Stimulated activated naive CD8-positive, alpha-beta T cell treated with anti-CD3 and anti-CD28 coated beads, Interleukin-15, amount 100 ng/mL, for 72 hours (primary cell): ENCODE measurements around the gene SNRNP70.

Source experiments
- ATAC-seq: fragments of 150-1000 bp; cut with Tn5 transposase; 2 replicates; pipeline ENCODE4 v1.10.0; 2021; ENCODE audit warnings: mild to moderate bottlenecking, moderate library complexity
- DNase-seq, 2 donors: peaks; one replicate each; pipeline ENCODE4 v3.0.0; 2021 to 2022
- H3K27ac Mint-ChIP-seq, 2 donors: one replicate each; pipeline ENCODE4 v1.8.0; 2022; ENCODE audit warnings: mild to moderate bottlenecking in 2 of 2, mixed read lengths in 2 of 2, moderate library complexity in 2 of 2
- H3K27me3 Mint-ChIP-seq: one replicate; pipeline ENCODE4 v1.8.0; 2022; ENCODE audit warnings: mixed read lengths
- H3K4me1 Mint-ChIP-seq: one replicate; pipeline ENCODE4 v1.8.0; 2022; ENCODE audit warnings: mild to moderate bottlenecking, mixed read lengths
- H3K4me3 Mint-ChIP-seq, 2 donors: one replicate each; pipeline ENCODE4 v1.8.0; 2022; ENCODE audit warnings: mild to moderate bottlenecking in 2 of 2, mixed read lengths in 2 of 2, moderate library complexity in 1 of 2
- H3K9me3 Mint-ChIP-seq, 2 donors: one replicate each; pipeline ENCODE4 v1.8.0; 2022; ENCODE audit warnings: mixed read lengths in 2 of 2

SNRNP70 gene

DNA sequence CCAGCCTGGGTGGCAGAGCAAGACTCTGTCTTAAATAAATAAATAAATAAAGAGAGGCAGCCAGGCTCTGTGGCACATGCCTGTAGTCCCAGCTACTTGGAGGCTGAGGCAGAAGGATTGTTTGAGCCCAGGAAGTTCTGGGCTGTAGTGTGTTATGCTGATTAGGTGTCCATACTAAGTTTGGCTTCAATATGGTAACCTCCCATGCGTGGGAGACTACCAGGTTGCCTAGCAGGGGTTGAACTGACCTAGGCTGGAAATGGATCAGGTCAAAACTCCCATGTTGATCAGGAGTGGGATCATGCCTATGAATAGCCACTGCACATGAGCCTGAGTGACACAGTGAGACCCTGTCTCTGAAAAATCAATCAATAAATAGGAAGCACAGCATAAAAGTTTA is 4.0 kb upstream of the SNRNP70 start:
- DNase-seq: no peak
- Mint-ChIP-seq H3K27me3 (peaks cover 2% of the 10 kb centered on the region), H3K27ac (no peak overlapping the region), H3K4me3 (no peak overlapping the region), H3K9me3 (no peaks in the 10 kb centered on the region), H3K4me1 (peaks cover 13% of the 10 kb centered on the region)
- ATAC-seq: no peak

DNA sequence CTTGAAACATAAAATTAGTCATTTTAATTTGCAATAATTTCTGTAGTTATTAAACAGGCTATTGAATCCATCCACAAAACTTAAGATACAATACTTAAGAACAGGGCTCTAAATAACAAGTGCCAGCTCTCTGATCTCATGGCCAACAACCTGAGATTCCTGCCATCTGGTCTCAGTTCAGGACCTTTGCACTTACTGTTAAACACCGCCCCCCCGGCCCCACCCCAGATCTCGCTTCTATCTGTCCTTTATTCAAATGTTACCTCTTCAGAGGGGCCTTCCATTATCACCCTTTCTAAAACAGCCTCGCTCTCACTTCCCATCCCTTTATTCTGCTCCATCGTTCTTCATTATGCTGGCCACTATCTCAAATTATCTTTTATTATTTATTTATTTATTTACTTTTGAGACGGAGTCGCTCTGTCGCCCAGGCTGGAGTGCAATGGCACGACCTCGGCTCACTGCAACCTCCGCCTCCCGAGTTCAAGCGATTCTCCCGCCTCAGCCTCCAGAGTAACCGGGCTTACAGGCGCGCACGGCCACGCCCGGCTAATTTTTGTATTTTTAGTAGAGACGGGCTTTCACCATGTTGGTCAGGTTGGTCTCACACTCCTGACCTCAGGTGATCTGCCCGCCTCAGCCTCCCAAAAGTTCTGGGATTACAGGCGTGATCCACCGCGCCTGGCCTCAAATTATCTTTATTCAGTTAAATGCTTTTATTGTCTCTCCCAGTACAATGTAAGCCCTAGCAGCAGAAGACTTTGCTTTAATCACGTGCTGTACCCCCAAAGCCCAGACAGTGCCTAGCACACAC is 838 bp upstream of the SNRNP70 start:
- ATAC-seq: no peak
- DNase-seq: no peak
- H3K4me3 Mint-ChIP-seq: peak overlapping the region; percentile 98 to 99
- peaks cover 39% of the 10 kb centered on the region for H3K4me1 Mint-ChIP-seq
- H3K27ac Mint-ChIP-seq: peak overlapping the region; percentile 97 to 100
- no peaks in the 10 kb centered on the region for H3K27me3 Mint-ChIP-seq
- no peaks in the 10 kb centered on the region for H3K9me3 Mint-ChIP-seq

DNA sequence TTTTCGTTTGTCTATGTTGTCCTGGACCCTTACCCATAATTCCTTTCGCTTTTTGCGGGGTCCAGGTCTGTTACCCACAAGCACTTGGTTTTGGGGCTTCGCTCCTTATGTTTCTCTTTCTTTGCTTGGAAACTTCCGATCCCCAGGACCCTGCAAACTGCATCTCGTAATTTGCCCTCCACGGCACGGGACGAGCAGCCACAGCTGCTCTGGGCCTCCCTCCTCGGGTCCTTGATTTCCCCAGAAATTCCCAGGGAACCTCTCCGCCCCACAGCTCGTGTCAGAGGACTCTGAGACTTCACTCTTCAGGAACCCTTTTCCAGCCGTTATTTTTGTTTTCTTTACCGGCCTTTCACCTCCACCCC is 599 bp downstream of the SNRNP70 start:
- H3K27me3 Mint-ChIP-seq: no peaks in the 10 kb centered on the region
- DNase-seq (no peak), ATAC-seq (no peak)
- no peaks in the 10 kb centered on the region for H3K9me3 Mint-ChIP-seq
- H3K4me1 Mint-ChIP-seq: peaks cover 49% of the 10 kb centered on the region
- peak overlapping the region; percentile 98 to 99 for H3K4me3 Mint-ChIP-seq
- peak overlapping the region; percentile 97 to 100 for H3K27ac Mint-ChIP-seq

DNA sequence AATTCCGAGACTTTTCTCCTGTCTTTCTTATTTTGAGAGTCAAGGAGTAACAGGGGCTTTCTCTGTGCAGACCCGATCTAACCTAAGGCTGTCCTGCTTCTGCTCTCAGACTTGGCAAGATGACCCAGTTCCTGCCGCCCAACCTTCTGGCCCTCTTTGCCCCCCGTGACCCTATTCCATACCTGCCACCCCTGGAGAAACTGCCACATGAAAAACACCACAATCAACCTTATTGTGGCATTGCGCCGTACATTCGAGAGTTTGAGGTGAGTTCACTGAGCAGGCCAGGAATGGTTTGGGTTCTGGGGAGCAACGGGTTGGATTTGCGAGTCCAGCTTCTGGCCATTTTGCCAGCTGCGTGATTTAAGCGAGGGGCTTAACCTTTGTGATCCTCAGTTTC is 1.0 kb downstream of the SNRNP70 start:
- ATAC-seq (no peak), DNase-seq (no peak)
- H3K27me3 Mint-ChIP-seq: no peaks in the 10 kb centered on the region
- H3K9me3 Mint-ChIP-seq: no peaks in the 10 kb centered on the region
- peak overlapping the region; percentile 97 to 100 for H3K27ac Mint-ChIP-seq
- H3K4me3 Mint-ChIP-seq: peak overlapping the region; percentile 98 to 99
- peaks cover 54% of the 10 kb centered on the region for H3K4me1 Mint-ChIP-seq

DNA sequence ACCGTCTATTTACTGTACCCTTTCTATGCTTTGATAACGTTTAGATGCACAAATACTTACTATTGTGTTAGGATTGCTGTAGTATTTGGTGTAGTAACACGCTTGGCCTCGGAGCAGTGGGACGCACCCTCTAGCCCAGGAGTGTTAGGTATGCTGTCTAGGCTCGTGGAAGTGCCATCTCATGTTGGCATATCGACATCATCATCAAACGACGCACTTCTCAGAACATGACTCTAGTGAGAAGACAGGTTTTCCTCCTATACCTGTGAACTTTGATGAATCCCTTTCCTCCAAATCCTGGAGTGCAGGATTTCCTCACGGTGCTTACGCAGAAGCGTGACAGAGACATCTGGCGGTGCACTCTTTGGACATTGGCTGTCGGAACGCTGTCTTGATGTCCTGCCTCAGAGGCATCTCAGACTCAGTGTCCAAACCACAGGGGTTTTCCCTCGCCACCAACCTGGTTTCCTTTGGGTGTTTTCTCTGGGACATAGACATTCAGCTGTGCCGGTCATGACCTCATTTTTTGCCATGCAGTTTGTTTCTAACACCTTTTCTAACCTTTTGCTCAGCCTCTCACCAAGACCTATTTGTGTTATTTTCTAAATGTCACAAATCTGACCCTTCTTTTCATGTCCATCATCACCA is 6.3 kb downstream of the SNRNP70 start:
- ATAC-seq: peak; percentile 52

DNA sequence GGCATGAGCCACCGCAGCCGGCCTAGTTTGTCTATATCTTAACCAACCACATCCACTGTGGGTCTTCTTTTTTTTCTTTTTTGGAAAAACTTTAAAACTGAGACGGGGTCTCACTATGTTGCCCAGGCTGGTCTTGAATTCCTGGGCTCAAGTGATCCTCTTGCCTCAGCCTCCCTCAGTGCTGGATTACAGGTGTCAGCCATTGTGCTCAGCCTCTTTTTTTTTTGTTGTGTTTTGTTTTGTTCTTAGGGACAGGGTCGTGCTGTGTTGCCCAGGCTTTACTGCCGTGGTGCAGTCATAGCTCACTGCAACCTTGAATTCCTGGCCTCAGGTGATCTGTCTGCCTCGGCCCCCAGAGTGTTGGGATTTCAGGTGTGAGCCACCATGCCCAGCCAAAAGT is 7.4 kb downstream of the SNRNP70 start:
- no peak overlapping the region for H3K4me3 Mint-ChIP-seq
- no peaks in the 10 kb centered on the region for H3K27me3 Mint-ChIP-seq
- H3K27ac Mint-ChIP-seq: peak overlapping the region in 1 of 2 donors; percentile 54
- no peak for DNase-seq
- no peak for ATAC-seq
- peaks cover 42% of the 10 kb centered on the region for H3K4me1 Mint-ChIP-seq
- H3K9me3 Mint-ChIP-seq: no peaks in the 10 kb centered on the region

More for the DNA sequence above, 6.3 kb downstream of the SNRNP70 start:
- H3K27ac Mint-ChIP-seq: peak overlapping the region; percentile 38 to 78
- no peak overlapping the region for H3K4me3 Mint-ChIP-seq
- no peaks in the 10 kb centered on the region for H3K27me3 Mint-ChIP-seq
- H3K9me3 Mint-ChIP-seq: no peaks in the 10 kb centered on the region
- H3K4me1 Mint-ChIP-seq: peaks cover 53% of the 10 kb centered on the region
- DNase-seq: no peak

DNA sequence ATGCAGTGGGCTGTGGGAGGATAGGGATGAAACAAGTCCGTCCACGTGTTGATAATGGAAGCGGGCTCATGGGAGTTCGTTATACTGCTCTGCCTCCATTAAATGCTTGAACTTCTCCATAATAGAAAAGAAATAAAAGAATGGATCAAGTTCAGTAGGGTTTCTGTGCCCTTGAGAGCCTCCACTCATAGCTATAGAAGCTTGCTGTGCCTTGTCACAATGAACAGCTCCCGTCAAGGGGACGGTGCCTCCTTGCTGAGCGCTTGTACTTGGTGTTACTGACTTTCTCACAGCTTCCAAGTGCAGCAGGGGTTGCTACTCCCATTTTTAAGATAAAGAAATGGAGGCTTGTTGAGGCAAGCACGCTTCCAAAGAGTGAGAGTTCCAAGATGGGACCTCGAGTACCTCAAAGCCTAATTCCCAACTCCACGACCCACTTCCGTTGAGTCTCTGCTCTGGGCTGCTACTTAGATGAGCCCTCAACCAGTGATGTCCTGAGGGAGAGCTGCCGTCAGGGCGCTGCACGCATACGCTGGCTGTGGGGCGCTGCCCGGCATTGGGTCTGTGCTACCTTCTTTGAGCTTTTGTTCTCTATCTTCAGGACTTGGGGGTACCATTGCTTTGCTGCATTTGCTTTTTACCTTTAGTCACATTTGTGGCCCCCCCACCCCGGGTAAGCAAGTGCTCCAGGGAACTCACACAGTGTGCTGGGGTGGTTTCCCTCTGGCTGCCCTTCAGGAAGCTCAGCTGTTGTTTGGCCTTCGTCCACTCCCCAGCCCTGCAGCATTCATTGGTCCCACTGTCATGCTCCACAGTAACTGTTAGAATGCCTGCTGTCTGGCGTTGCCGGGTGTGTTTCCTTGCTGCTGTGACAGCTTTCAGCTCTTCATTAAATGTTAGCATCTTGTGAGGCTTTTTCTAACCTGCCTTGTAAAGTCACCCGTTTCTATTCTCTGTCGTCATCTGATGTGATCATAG is 9.5 kb downstream of the SNRNP70 start:
- Mint-ChIP-seq H3K4me1 (peaks cover 30% of the 10 kb centered on the region), H3K27ac (peak overlapping the region in 1 of 2 donors; percentile 76), H3K27me3 (no peaks in the 10 kb centered on the region)

DNA sequence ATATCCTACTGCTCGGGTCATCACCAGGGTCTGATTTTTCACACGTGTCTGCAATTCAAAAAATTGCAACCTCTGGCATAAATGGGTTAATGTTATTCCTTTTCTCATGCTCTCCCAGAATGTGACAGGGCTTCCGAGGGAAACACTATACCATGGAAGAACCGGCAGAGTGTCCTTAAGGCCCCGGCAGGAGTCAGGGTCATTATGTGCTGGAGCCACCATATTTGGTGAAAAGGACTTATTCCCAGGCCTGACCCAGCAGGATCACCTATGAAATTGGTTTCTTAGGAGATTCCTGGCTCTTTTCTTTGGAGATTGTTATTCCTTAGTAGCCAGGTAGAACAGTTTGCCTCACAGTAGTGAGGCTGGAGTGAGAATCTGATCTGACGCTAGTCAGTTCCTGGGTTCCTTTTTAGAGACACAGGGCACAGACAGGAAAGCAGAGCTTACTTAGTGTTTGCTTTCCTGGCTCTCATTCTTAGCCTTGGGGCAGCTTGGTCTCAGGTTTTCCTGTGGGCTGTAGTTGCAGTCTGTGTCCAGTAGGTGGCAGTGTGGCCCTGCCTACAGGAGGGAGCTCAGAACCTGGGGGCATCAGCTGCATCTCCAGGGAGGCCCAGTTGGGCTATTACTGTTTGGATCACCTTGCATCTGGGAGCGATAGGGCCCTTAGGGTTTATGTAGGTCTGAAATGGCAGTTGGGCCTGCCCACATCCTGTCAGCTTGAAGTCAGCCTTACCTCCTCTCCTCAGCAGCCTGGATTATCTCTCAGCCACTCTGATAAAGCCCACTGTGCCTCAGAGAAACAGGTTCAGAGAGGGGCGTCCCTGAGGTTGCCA is 12.4 kb downstream of the SNRNP70 start:
- ATAC-seq (peak; percentile 91), DNase-seq (peak; percentile 77 to 79)
- no peak overlapping the region for H3K4me3 Mint-ChIP-seq
- no peaks in the 10 kb centered on the region for H3K27me3 Mint-ChIP-seq
- H3K4me1 Mint-ChIP-seq: peaks cover 8% of the 10 kb centered on the region
- H3K27ac Mint-ChIP-seq: peak overlapping the region in 1 of 2 donors; percentile 48
- no peaks in the 10 kb centered on the region for H3K9me3 Mint-ChIP-seq

More for the DNA sequence above, 9.5 kb downstream of the SNRNP70 start:
- Mint-ChIP-seq H3K9me3 (no peaks in the 10 kb centered on the region), H3K4me3 (no peak overlapping the region)
- DNase-seq (no peak), ATAC-seq (no peak)

DNA sequence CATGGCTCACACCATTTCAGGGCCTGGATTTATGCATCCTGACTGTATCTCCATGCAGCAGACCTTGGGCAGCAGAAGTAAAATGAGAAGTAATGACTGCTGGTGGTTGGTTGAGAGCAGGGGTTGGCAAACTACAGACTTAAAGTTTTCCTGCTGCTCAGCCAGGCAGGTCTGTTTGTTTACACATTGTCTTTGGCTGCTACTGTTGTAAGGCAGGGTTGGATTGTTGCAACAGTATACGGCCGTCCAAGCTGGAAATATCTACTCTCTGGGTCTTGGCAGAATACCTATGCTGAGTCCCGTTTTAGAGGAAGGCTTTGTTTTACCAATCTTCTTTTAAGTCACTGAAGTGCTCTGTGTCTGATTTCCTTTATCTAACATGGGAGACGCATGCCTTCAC is 13.5 kb downstream of the SNRNP70 start:
- ATAC-seq: no peak
- no peaks in the 10 kb centered on the region for H3K27me3 Mint-ChIP-seq

DNA sequence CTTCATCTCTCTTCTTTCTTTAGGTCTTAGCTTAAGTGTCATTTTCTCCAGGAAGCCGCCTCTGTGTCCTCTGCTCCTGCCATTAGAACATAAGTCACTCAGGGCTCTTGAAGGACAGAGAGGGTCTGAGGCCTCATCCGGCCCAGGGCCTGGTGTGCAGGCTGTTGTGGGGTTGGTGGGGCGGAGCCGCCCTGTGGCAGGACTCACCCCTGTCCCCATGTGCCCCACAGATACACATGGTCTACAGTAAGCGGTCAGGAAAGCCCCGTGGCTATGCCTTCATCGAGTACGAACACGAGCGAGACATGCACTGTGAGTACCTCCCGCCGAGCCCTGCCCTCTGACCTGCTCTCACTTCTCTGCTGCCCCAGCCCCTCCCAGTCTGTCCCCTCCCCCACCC is 15.9 kb downstream of the SNRNP70 start:
- Mint-ChIP-seq H3K27ac (peak overlapping the region in 1 of 2 donors; percentile 0), H3K4me3 (no peak overlapping the region), H3K27me3 (no peaks in the 10 kb centered on the region), H3K9me3 (no peaks in the 10 kb centered on the region), H3K4me1 (peaks cover 13% of the 10 kb centered on the region)
- no peak for ATAC-seq
- DNase-seq: no peak

More for the DNA sequence above, 13.5 kb downstream of the SNRNP70 start:
- peaks cover 5% of the 10 kb centered on the region for H3K4me1 Mint-ChIP-seq
- DNase-seq: no peak
- H3K27ac Mint-ChIP-seq: no peak overlapping the region
- H3K9me3 Mint-ChIP-seq: no peaks in the 10 kb centered on the region
- H3K4me3 Mint-ChIP-seq: no peak overlapping the region

DNA sequence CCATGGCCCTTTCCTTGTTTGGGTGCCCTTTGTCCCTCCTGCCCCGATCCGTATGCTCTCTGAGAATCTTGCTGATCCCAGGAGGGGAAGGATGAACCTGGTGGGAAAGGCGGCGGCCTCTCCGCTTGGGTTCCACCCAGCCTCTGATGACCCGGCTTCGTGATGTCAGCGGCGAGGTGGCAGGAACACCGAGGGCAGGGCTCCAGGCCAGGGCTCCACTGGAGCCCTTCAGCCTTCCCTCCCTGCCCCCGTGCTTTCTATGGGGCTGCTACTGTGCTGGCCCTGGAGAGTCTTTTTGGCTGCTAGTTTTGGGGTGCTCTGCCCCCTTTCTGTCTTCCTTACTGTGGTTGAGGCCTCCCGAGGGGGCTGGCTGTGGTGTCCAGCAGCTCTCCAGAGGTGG is 17.1 kb downstream of the SNRNP70 start:
- peak overlapping the region in 1 of 2 donors; percentile 86 for H3K27ac Mint-ChIP-seq

DNA sequence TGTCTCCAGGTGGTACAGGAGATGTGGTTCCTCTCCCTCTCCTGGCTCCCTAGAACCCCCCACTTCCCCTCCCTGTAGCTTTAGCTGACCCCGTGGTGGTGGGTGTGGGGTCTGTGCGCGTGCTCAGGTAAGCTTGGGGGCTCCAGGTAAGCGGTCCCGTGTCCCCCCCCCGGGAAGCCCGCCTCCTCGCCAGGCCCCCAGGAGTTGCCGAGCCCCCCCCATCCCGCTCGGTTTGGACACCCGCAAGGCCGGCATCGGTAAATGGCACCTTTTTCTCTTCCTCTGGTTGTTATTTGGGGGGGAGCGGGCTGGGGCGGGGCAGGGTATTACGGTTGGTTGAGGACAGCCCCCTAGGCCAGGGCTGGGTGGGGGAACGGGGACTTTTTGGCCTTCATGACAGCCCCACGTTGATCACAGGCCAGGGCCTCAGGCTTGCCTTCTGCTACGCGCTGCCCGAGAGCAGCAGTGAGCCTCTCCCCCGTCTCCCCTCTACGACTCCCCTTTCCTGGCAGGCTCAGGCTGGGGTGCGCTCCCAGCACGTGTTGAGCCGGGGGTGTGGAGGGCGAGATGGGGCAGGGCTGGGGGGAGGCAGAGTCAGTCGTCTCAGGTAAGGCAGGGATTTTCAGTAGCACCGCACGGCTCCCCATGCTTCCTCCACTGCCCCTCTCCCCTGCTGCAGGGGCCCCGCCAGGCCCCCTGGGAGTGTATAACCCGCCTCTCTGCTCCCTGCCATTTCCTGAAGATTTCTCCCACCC is 18.3 kb downstream of the SNRNP70 start:
- Mint-ChIP-seq H3K9me3 (no peaks in the 10 kb centered on the region), H3K4me1 (peaks cover 24% of the 10 kb centered on the region), H3K27ac (no peak overlapping the region), H3K4me3 (no peak overlapping the region), H3K27me3 (no peaks in the 10 kb centered on the region)
- no peak for ATAC-seq
- DNase-seq: no peak

More for the DNA sequence above, 17.1 kb downstream of the SNRNP70 start:
- Mint-ChIP-seq H3K9me3 (no peaks in the 10 kb centered on the region), H3K4me3 (no peak overlapping the region), H3K4me1 (peaks cover 22% of the 10 kb centered on the region), H3K27me3 (no peaks in the 10 kb centered on the region)
- DNase-seq (no peak), ATAC-seq (no peak)

DNA sequence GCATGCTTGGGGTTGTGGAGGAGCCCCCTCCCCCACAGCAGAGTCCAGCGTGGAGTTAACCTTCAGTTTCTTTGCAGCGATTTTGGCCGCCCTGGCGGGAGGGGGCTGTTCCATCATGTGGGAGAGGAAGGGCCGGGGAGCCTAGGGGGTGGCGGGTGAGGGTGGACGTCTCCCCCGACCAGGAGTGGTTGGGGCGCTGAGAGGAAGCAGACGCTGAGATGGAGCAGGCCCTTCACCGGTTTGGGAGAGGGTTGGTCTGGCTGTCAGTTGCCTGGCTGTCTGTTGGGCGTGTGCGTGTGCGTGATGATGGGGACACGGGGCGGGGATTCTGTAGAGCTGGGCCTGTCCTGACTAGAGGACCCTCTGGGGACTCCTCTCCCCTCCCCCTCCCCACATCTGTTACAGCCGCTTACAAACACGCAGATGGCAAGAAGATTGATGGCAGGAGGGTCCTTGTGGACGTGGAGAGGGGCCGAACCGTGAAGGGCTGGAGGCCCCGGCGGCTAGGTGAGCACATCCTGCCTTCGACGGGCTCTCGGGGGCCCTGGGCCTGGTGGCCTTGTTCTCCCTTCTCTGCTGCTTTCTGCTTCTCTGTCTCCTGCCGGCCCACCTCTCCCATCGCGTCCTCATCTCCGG is 19.1 kb downstream of the SNRNP70 start:
- H3K27me3 Mint-ChIP-seq: no peaks in the 10 kb centered on the region
- no peak overlapping the region for H3K4me3 Mint-ChIP-seq
- H3K4me1 Mint-ChIP-seq: peaks cover 30% of the 10 kb centered on the region
- DNase-seq (no peak), ATAC-seq (peak; percentile 3)
- peak overlapping the region; percentile 16 to 41 for H3K27ac Mint-ChIP-seq
- no peaks in the 10 kb centered on the region for H3K9me3 Mint-ChIP-seq
